HG02852 (cell line): ENCODE measurements around the gene OR1F1.
"Not testable (repeated sequence)": the region's sequence is repeated elsewhere in the genome, so short reads cannot be mapped to it uniquely, and the experiment has no call there.

Source experiments
- ATAC-seq: cut with Tn5 transposase; IDR thresholded peaks from one replicate; pipeline ENCODE4 v1.9.1; 2021; ENCODE audit warnings: mild to moderate bottlenecking, moderate library complexity; ENCODE audit not compliant: unreplicated experiment

Gene OR1F1

DNA sequence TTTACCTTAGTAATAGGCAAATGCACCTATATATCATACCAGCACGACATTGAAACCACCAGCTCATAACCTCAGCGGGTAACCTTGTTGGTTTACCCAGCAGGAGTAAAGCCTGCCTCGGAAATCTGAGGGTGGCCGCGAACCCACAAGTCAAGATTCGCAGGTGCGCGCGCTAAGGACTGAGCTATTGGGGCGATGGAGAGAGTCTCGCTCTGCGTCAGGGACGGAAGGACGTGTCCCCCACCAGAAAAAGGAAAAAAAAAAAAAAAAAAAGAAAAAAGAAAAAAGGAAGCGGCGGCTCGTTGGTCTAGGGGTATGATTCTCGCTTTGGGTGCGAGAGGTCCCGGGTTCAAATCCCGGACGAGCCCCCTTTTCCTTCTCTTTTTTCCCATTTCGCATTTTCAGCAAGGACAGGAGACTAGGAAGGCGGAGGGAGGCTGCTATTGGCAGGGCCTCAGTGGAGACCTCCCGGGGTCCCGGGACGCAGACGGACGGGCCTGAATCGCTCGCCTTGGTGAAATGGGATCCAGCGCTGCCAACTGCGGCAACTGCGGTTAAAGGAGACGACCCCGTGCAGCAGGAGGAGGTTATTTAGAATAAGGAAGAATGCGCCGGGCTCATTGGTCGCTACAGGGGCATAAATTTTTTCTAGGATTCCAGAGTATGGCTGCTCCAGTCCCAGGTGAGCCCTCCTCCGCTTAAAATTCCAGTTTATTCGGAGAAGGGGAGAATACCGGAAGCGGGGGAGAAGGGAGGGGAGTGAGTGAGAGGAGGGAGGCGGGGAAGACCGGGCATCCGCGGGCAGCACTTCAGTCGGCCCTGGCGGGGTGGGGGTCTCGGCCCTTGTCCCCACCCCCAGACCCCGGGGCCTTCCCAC lies at the start of gene OR1F1:
TSS of gene OR1F1 (plus strand) at position 407 of the 877 bp plus-strand sequence.
- no peak for ATAC-seq

- no peak for ATAC-seq
These were observed 49.7 kb upstream of the OR1F1 start for GRCh38 chr16:3138342-3138741.

GRCh38 chr16:3138823-3139426 lies 49.1 kb upstream of the OR1F1 start:
- ATAC-seq = no peak

GRCh38 chr16:3139561-3139960 lies 48.4 kb upstream of the OR1F1 start:
- not testable (repeated sequence) for ATAC-seq

DNA sequence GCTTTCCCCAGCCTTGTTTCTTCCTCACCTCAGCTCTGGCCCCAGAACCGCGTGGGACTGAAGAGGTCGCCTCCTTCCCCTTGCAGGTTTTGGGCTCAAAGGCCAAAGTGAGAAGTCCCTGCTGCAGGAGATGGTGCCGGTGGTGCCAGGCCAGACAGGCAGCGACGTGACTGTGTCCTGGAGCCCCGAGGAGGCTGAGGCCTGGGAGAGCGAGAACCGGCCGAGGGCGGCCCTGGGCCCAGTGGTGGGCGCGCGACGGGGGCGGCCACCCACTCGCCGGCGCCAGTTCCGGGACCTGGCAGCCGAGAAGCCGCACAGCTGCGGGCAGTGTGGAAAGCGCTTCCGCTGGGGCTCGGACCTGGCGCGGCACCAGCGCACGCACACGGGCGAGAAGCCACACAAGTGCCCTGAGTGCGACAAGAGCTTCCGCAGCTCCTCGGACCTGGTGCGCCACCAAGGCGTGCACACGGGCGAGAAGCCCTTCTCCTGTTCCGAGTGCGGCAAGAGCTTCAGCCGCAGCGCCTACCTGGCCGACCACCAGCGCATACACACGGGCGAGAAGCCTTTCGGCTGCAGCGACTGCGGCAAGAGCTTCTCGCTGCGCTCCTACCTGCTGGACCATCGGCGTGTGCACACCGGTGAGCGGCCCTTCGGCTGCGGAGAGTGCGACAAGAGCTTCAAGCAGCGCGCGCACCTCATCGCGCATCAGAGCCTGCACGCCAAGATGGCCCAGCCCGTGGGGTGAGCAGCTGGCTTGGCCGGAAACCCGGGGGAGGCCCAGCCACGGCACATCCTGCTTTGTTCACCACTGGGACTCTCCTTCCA lies 47.2 kb upstream of the OR1F1 start:
- ATAC-seq = no peak

GRCh38 chr16:3141781-3142311 lies 46.2 kb upstream of the OR1F1 start:
- no peak for ATAC-seq

DNA sequence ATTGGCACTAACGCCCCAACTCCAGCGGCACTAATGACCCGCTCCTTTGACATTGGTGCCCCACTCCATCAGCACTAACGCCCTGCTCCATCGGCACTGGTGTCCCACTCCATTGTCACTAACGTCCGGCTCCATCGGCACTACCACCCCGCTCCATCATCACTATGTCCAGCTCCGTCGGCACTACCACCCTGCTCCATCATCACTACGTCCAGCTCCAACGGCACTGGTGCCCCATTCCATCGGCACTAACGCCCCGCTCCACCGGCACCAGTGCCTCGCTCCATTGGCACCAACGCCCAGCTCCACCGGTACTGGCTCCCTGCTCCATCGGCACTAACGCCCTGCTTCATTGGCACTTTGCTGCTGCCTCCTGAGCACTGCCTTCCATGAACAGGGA lies 45.7 kb upstream of the OR1F1 start:
- ATAC-seq = no peak

DNA sequence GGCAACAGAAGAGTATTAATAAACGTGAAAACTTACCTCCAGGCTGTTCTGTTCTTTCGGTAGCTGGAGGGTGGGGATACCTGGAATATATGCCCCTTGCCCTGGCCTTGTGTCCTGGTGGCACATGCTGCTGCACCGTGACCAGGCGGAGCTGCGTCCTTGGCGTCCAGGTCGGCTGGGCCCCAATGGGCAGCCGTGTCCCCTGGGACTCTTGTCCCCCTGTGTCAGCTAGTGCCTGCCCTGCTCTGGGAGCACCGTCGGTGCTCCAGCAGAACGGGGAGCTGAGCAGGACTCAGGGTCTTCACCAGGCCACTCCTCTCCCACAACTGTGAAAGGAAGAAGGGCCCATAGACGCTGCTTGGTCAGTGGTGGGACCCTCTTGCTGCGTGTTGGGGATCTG lies 45.2 kb upstream of the OR1F1 start:
- ATAC-seq = no peak

GRCh38 chr16:3143189-3143588 lies 44.8 kb upstream of the OR1F1 start:
- no peak for ATAC-seq

DNA sequence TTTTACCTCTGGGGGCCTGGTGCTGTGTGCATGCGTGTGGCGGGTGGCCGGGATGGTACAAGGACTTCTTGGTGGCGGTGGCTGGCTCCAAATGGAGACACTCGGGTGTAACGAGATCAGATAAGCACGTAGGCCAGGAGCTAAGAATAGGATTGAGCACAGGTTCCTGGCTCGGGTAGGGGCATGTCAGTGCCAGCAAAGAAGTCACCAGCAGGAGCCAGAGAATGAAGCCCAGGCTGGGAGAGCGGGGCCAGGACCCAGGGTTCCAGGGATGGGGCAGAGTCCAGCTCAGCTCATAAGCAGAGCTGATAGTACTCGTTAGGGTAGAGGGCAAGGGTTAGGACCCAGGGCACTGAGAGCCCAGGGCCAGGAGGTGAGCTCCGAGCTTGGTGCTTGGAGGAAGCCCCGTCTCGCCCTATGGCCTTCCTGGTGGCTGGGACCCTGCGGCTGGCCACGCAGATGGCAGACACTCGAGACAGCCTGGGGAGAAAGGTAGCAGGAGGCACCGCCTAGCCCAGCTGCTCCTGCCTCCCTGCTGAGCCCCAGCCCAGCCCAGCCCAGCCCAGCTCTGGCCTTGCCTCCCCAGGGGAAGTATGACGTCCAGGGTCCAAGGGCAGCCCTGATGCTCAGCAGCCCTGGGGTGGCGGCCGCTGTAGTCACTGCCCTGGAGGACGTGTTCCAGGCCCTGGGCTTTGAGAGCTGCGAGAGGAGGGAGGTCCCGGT lies 44.2 kb upstream of the OR1F1 start:
- no peak for ATAC-seq

DNA sequence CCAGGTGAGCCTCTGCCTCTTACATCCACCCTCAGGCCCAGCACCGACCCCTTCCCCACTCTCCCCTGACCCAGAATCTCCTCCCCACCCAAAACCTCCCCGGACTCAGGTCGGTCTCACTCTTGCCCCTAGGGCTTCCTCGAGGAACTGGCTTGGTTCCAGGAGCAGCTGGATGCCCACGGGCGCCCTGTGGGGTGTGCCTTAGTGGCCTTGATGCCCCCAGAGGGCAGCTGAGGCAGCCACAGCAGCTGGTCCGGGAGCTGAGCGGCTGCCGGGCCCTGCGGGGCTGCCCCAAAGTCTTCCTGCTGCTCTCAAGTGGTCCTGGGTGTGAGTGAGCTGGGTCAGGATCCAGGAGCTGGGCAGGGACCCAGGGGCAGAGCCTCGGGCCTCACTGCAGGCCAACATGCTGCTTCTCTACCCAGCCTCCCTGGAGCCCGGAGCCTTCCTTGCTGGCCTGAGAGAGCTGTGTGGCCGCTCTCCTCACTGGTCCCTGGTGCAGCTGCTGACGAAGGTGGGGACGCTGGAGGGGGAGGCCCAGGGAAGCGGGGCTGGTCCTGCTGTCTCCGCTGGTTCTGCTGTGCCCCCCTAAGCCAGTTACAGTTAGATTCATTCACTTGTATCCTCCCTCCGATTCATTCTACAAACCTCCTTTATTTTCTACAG lies 43.6 kb upstream of the OR1F1 start:
- ATAC-seq = no peak

DNA sequence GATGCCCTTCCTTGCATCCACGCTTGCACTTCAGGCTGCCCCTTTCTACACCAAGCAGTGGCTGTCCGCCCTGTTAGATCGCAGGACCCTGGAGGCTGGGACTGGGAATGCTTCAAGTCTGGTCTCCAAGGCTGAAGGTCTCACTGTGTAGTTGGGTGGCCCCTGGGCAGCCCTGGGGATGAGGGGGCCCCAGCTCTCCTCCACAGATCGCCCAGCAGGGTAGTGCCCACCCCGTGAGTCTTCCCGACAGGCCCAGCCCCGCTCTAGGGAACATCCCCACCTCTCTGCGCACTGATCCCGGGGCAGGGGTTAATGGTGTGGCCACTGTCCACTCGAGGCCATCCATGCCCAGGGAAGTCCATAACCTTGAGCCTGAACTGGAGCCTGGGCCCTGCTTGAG lies 42.9 kb upstream of the OR1F1 start:
- no peak for ATAC-seq

DNA sequence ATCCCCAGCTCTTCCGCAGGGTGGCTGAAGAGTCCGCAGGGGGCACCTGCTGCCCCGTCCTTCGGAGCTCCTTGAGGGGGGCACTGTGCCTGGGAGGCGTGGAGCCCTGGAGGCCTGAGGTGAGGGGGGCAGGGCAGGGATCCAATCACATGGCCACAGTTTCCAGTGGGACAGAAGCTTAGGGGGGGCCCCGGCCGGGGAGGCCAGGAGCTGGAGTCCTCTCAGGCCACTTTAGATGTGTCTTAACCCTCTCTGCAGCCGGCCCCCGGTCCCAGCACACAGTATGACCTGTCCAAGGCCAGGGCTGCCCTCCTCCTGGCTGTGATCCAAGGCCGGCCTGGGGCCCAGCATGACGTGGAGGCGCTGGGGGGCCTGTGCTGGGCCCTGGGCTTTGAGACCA lies 42.3 kb upstream of the OR1F1 start:
- ATAC-seq = no peak

DNA sequence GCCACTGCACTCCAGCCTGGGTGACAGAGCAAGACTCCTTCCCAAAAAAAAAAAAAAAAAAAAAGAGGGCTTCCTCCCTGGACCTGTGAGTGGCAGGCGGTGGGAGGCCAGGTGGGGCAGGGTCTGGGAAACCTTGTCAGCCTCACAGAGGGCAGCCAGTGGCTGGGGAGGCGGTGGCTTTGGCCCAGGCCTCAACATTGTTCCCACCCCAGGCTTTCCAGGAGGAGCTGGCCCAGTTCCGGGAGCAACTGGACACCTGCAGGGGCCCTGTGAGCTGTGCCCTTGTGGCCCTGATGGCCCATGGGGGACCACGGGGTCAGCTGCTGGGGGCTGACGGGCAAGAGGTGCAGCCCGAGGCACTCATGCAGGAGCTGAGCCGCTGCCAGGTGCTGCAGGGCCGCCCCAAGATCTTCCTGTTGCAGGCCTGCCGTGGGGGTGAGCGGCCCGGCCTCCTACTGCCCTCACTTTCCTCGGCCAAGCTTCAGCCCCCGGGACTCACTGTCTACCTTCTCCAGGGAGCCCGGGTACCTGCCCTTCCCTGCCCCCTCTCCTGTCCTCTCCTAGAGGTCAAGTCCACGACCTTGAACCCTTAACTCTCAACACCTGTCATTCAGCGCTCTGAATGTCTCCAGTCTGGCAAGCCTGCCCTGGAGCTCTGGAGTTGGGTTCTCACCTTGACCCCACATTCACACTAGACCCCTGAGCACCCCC lies 40.8 kb upstream of the OR1F1 start:
- ATAC-seq = no peak

DNA sequence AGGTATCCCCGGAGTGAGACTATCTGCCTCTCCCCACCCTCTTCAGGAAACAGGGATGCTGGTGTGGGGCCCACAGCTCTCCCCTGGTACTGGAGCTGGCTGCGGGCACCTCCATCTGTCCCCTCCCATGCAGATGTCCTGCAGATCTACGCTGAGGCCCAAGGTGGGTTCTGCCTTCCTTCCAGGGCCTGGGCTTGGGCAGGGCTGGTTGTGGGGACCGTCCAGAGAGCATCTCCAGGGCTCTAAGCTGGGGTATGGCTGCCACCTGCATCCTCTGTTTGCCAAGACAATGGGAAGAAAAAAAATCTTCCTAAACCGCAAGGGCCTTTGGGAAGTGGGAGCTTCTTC lies 40.3 kb upstream of the OR1F1 start:
- ATAC-seq = no peak

GRCh38 chr16:3148256-3149192 lies 39.5 kb upstream of the OR1F1 start:
- no peak for ATAC-seq

DNA sequence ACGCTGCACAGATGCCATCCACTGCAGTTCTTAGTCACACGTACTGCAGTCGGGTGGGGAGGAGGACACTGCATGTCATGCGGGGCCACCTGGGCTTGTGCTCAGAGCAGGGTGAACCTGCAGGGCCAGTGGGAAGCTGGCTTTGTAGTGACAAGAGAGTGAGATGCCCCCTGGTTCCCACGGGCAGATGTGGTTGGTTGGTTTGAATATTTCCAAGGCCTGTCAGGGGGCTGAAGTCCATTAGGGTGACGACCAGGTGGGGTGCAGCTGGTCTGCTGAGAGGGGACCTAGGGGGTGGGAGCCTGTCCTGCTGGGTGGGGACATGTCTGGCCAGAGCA lies 38.8 kb upstream of the OR1F1 start:
- no peak for ATAC-seq

GRCh38 chr16:3149630-3150345 lies 38.2 kb upstream of the OR1F1 start:
- ATAC-seq = no peak
